ENCODE data around the gene PBX1.
A peak's percentile ranks its signal among the peaks of the same experiment; 100 is the strongest.
"Not testable (repeated sequence)": the region's sequence is repeated elsewhere in the genome, so short reads cannot be mapped to it uniquely, and the experiment has no call there.

The PBX1 gene

GRCh38 chr1:164592634-164593033, 33.6 kb downstream of the PBX1 start:
- DNase-seq = no peak

- no peak for DNase-seq
These were observed 36.2 kb downstream of the PBX1 start for GRCh38 chr1:164595212-164595611.

GRCh38 chr1:164596172-164596571, 37.2 kb downstream of the PBX1 start:
- DNase-seq = no peak

GRCh38 chr1:164598719-164599118, 39.7 kb downstream of the PBX1 start:
- peak; percentile 58 for DNase-seq

GRCh38 chr1:164599272-164599671, 40.3 kb downstream of the PBX1 start:
- DNase-seq = no peak

GRCh38 chr1:164601399-164602100, 42.6 kb downstream of the PBX1 start:
- DNase-seq = no peak

- peak; percentile 99 for DNase-seq
These were observed 43.1 kb downstream of the PBX1 start for GRCh38 chr1:164602101-164602422.

GRCh38 chr1:164602480-164603093, 43.6 kb downstream of the PBX1 start:
- peak; percentile 81 for DNase-seq

- not testable (repeated sequence) for DNase-seq
These were observed 44.8 kb downstream of the PBX1 start for GRCh38 chr1:164603805-164604204.

GRCh38 chr1:164604541-164604940, 45.6 kb downstream of the PBX1 start:
- DNase-seq = no peak

GRCh38 chr1:164605254-164606091, 46.5 kb downstream of the PBX1 start:
- peak; percentile 82 for DNase-seq

- no peak for DNase-seq
These were observed 48.4 kb downstream of the PBX1 start for GRCh38 chr1:164607351-164607750.

GRCh38 chr1:164608651-164609057, 49.7 kb downstream of the PBX1 start:
- DNase-seq = no peak

- no peak for DNase-seq
These were observed 50.1 kb downstream of the PBX1 start for GRCh38 chr1:164609089-164609488.

GRCh38 chr1:164610538-164611222, 51.7 kb downstream of the PBX1 start:
- DNase-seq = no peak

- DNase-seq = peak; percentile 99
These were observed 53.0 kb downstream of the PBX1 start for GRCh38 chr1:164611754-164612642.

- DNase-seq = no peak
These were observed 54.2 kb downstream of the PBX1 start for GRCh38 chr1:164613176-164613575.

- DNase-seq = no peak
These were observed 55.3 kb downstream of the PBX1 start for GRCh38 chr1:164614316-164614715.

GRCh38 chr1:164617377-164618201, 58.6 kb downstream of the PBX1 start:
- no peak for DNase-seq

- no peak for DNase-seq
These were observed 59.2 kb downstream of the PBX1 start for GRCh38 chr1:164618202-164618564.

GRCh38 chr1:164619006-164619784, 60.2 kb downstream of the PBX1 start:
- DNase-seq = no peak
